NCI-H446 (cell line): Measurements from ENCODE around the gene ACVR1.

Experiments used
- DNase-seq, 2 experiments: peaks; one replicate each; lab custom pipeline; 2025; lab: John Stamatoyannopoulos, UW

The ACVR1 gene

GRCh38 chr2:157876066-157876785, at the start of gene ACVR1:
ACVR1 (minus strand) TSS chr2:157876330; CDS start chr2:157799493, 76,837 bp downstream.
- peak; percentile 90 to 94 for DNase-seq

GRCh38 chr2:157925071-157925470, 48.9 kb upstream of the ACVR1 start:
- no peak for DNase-seq

GRCh38 chr2:157923598-157924217, 47.6 kb upstream of the ACVR1 start:
- no peak for DNase-seq

- no peak for DNase-seq
Observed at GRCh38 chr2:157922815-157923214, 46.7 kb upstream of the ACVR1 start.

GRCh38 chr2:157922336-157922735, 46.2 kb upstream of the ACVR1 start:
- DNase-seq = no peak

- no peak for DNase-seq
Observed at GRCh38 chr2:157920736-157921135, 44.6 kb upstream of the ACVR1 start.

GRCh38 chr2:157919181-157919580, 43.1 kb upstream of the ACVR1 start:
- no peak for DNase-seq

- DNase-seq = no peak
Observed at GRCh38 chr2:157918319-157918718, 42.2 kb upstream of the ACVR1 start.

GRCh38 chr2:157911750-157912149, 35.6 kb upstream of the ACVR1 start:
- no peak for DNase-seq

- DNase-seq = no peak
Observed at GRCh38 chr2:157911246-157911645, 35.1 kb upstream of the ACVR1 start.

GRCh38 chr2:157905092-157905491, 29.0 kb upstream of the ACVR1 start:
- no peak for DNase-seq

- DNase-seq = peak; percentile 16 to 64
Observed at GRCh38 chr2:157903626-157904025, 27.5 kb upstream of the ACVR1 start.

- DNase-seq = peak in 1 of 2 experiments; percentile 38
Observed at GRCh38 chr2:157903151-157903550, 27.0 kb upstream of the ACVR1 start.

GRCh38 chr2:157902692-157903091, 26.6 kb upstream of the ACVR1 start:
- DNase-seq = no peak

- no peak for DNase-seq
Observed at GRCh38 chr2:157901325-157901724, 25.2 kb upstream of the ACVR1 start.

- DNase-seq = no peak
Observed at GRCh38 chr2:157900684-157901083, 24.6 kb upstream of the ACVR1 start.

GRCh38 chr2:157900203-157900602, 24.1 kb upstream of the ACVR1 start:
- no peak for DNase-seq

- DNase-seq = no peak
Observed at GRCh38 chr2:157899125-157899839, 23.2 kb upstream of the ACVR1 start.

GRCh38 chr2:157898591-157898996, 22.5 kb upstream of the ACVR1 start:
- DNase-seq = peak in 1 of 2 experiments; percentile 17

GRCh38 chr2:157897106-157897971, 21.2 kb upstream of the ACVR1 start:
- DNase-seq = no peak

- no peak for DNase-seq
Observed at GRCh38 chr2:157895531-157895930, 19.4 kb upstream of the ACVR1 start.
